Adrenal gland (tissue), 12 donors: ENCODE results near the gene PACSIN2. TPM values are rescaled to one million over a fixed set of nuclear protein-coding genes. Genes with fewer than 3 reads are reported as not detected.
"Not testable (repeated sequence)": the region's sequence is repeated elsewhere in the genome, so short reads cannot be mapped to it uniquely, and the experiment has no call there.

Experiments
- DNase-seq, 7 donors: peaks; one replicate each; pipeline ENCODE4 v3.0.0-alpha.2; 2019 to 2020
- H3K27ac ChIP-seq, 5 donors: fragments of 200-600 bp; sonication (generic) in 4 of 5; 1 replicate in 3 of 5; 2 replicates in 2 of 5; pipeline versions ENCODE4 v1.5.1 to v1.8.0; 2016 to 2020; ENCODE audit warnings: mild to moderate bottlenecking in 1 of 5
- H3K27me3 ChIP-seq: fragments of 200-600 bp; 2 replicates; pipeline ENCODE4 v1.8.0; 2021
- H3K36me3 ChIP-seq, 2 donors: fragments of 200-600 bp; replicated peaks in 1 of 2; 1 replicate in 1 of 2; 2 replicates in 1 of 2; pipeline versions ENCODE4 v1.5.1 to v1.8.0; 2018 to 2022
- H3K4me1 ChIP-seq, 2 donors: fragments of 200-600 bp; replicated peaks in 1 of 2; 1 replicate in 1 of 2; 2 replicates in 1 of 2; pipeline versions ENCODE4 v1.5.1 to v1.8.0; 2018 to 2021
- H3K4me3 ChIP-seq, 4 donors: fragments of 200-600 bp; sonication (generic) in 3 of 4; one replicate each; pipeline ENCODE4 v1.5.1; 2016 to 2018
- H3K9me3 ChIP-seq, 3 donors: fragments of 200-600 bp; sonication (generic) in 1 of 3; replicated peaks in 1 of 3; 1 replicate in 2 of 3; 2 replicates in 1 of 3; pipeline versions ENCODE4 v1.5.1 to v1.8.0; 2016 to 2021
- POLR2A ChIP-seq, 2 donors: fragments of 450-650 bp; IDR thresholded peaks; one replicate each; pipeline ENCODE4 v1.6.1; 2017; ENCODE audit warnings: antibody characterized with exemption in 2 of 2, mild to moderate bottlenecking in 2 of 2, moderate library complexity in 1 of 2
- WGBS, 4 donors: extraction: QIAGEN DNeasy Blood & Tissue Kit in 2 of 4; methylation state at CpG; one replicate each; pipeline versions ENCODE4 v1.1.5 to v1.1.7; 2013 to 2017; 5-methylcytosine and 5-hydroxymethylcytosine counted together
- intact Hi-C, 2 donors: fragments of 100-400 bp; cut with DNase I; formaldehyde crosslinking; loops; one replicate each; pipeline versions ENCODE4 v1.14.1 to v1.15.0; 2022 to 2023
- polyA plus RNA-seq, 3 donors: library from polyadenylated mRNA; stranded (reverse); fragments of 200-250 nt in 2 of 3; fragments of 350-450 nt in 1 of 3; fragmentation: Illumina TruSeq in 1 of 3; extraction: RNeasy Lipid Tissue Mini Kit (QIAGEN cat#74804) in 1 of 3; gene quantifications; one replicate each; pipeline ENCODE4 v1.2.3, GENCODE V29; 2013 to 2014
- total RNA-seq, 9 donors: library from RNA; depleted of rRNA in 4 of 9; stranded (reverse); fragments of >200 nt in 4 of 9; fragments of 120-200 nt in 1 of 9; fragmentation: NEBNext Ultra II Directional in 1 of 9; extraction: Animal tissue kit (Norgen Biotek cat#: 25700) in 1 of 9; gene quantifications; one replicate each; pipeline versions ENCODE4 v1.1.0 to v1.2.4, GENCODE V29; 2013 to 2023
- TF ChIP-seq, protein P1 (sequence below), 6 experiments: fragments of 450-650 bp in 4 of 6; fragments of 200-600 bp in 2 of 6; sonication (generic) in 1 of 6; IDR thresholded peaks; 1 replicate in 5 of 6; 2 replicates in 1 of 6; pipeline versions ENCODE4 v1.5.1 to v1.8.0; 2016 to 2021; ENCODE audit warnings: antibody characterized with exemption in 6 of 6, mild to moderate bottlenecking in 2 of 6, moderate library complexity in 1 of 6
- donor health status: healthy with polysubstance abuse.
- donor health status: Bipolar disorder and iron deficiency.
- donor health status: DM: yes; HTN: yes; CAD: no.
- donor health status: DM: no; HTN: no; CAD: no.
- donor health status: DM: no; HTN: no; CAD: no.
- donor health status: DM: yes; HTN: yes; CAD: no.

PACSIN2 gene
- total and polyA plus RNA-seq, 12 donors = 29.8 to 186 (median 115) TPM

DNA sequence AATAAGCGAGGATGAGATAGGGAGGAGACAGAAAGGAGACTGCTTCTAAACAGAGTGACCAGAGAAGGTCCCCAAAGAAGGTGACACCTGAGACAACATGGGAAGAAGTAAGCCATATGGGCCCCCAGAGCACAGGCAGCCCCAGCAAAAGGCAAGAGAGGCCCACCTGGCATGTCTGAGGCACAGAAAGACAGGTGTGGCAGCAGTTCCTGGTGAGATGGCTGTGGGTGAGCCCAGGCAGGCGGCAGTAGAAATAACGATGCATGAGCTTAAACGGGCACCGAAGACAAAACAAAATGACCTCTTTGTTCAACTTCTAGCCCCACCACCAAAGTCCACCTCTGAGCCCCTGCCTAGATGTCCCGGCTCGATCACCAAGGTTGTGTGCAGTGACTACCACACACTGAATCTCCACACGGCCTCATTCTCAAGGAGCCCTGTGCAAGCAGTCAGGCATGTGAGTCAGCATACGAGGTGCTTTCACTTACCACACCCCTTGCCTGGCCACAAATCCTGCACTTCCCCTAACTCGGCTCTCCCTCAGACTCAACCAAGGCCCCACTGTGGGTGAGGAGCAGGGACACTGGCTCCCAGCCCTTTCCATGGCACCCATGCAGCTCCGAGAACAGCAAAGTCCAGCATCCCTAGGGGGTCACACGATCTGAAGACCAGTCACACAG, 77.6 kb downstream of the PACSIN2 start:
- TF ChIP-seq, protein P1, sequence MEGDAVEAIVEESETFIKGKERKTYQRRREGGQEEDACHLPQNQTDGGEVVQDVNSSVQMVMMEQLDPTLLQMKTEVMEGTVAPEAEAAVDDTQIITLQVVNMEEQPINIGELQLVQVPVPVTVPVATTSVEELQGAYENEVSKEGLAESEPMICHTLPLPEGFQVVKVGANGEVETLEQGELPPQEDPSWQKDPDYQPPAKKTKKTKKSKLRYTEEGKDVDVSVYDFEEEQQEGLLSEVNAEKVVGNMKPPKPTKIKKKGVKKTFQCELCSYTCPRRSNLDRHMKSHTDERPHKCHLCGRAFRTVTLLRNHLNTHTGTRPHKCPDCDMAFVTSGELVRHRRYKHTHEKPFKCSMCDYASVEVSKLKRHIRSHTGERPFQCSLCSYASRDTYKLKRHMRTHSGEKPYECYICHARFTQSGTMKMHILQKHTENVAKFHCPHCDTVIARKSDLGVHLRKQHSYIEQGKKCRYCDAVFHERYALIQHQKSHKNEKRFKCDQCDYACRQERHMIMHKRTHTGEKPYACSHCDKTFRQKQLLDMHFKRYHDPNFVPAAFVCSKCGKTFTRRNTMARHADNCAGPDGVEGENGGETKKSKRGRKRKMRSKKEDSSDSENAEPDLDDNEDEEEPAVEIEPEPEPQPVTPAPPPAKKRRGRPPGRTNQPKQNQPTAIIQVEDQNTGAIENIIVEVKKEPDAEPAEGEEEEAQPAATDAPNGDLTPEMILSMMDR (IDR thresholded peaks at IDR 0.05) = no peak
- TF ChIP-seq POLR2A (IDR thresholded peaks at IDR 0.05) = peak in 1 of 2 donors; percentile 67
- 44 to 60% (median 50%) methylated on average over 11 to 12 of the region's 12 CpGs for WGBS, 4 donors
- Histone ChIP-seq H3K4me3 (no peak overlapping the region), H3K36me3 (no peaks in the 10 kb centered on the region), H3K9me3 (no peaks in the 10 kb centered on the region), H3K27ac (peak overlapping the region in 3 of 5 donors; percentile 86 to 88 (median 88)), H3K4me1 (peaks cover 60 to 86% of the 10 kb centered on the region in 2 donors), H3K27me3 (no peaks in the 10 kb centered on the region)
- peak; percentile 64 to 87 (median 83) for DNase-seq
- intact Hi-C loops = no loop called here

DNA sequence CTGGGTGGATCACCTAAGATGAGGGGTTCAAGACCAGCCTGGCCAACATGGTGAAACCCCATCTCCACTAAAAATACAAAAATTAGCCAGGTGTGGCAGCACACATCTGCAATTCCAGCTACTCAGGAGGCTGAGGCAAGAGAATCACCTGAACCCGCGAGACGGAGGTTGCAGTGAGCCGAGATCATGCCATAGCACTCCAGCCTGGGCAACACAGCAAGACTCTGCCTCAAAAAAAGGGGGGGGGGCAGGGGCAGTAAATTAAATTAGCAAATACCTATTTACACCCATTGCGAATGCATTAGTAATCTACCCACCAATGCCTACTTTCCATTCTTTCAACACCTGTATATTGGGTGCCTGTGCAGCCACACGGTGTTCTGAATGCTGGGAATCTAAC, 78.3 kb downstream of the PACSIN2 start:
- H3K9me3 ChIP-seq = not testable (repeated sequence)
- peak overlapping the region in 3 of 5 donors; percentile 56 to 88 (median 88) for H3K27ac ChIP-seq

DNA sequence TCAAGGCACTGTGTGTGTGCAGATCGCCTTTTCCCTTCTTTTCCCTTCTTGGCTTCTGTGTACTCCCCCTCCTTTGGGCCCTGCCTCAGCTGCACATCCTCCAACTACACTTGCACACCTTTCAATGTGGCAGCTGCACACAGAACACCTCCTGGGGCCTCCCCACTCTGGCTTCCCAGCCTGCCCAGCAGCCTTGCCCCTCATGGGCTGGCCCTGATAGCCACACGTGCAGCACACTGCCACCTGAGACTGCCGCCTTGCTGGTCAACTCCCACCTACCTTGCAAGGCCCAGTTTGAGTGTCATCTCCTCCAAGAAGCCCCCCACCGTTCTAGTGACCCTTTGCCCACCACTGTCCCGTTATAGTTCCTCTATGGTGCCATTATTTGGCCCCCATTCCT, 80.6 kb downstream of the PACSIN2 start:
- no peak for DNase-seq
- peaks cover 60 to 99% of the 10 kb centered on the region in 2 donors for H3K4me1 ChIP-seq
- H3K27ac ChIP-seq = peak overlapping the region; percentile 8 to 92 (median 58)
- intact Hi-C loops = no loop called here
- H3K36me3 ChIP-seq = no peaks in the 10 kb centered on the region
- WGBS, 4 donors = 77 to 78% (median 77%) methylated on average over 5 of the region's 5 CpGs
- H3K27me3 ChIP-seq = no peaks in the 10 kb centered on the region
- no peak for TF ChIP-seq POLR2A (IDR thresholded peaks at IDR 0.05)
- TF ChIP-seq, protein P1 (IDR thresholded peaks at IDR 0.05) = no peak
- H3K9me3 ChIP-seq = no peaks in the 10 kb centered on the region
- no peak overlapping the region for H3K4me3 ChIP-seq

More for the DNA sequence above, 78.3 kb downstream of the PACSIN2 start:
- WGBS, 4 donors = 90 to 98% (median 97%) methylated on average over 2 to 6 of the region's 6 CpGs
- H3K27me3 ChIP-seq, DNase-seq, H3K4me3 ChIP-seq, intact Hi-C loops, H3K36me3 ChIP-seq: not testable (repeated sequence)
- H3K4me1 ChIP-seq = peaks cover 60 to 93% of the 10 kb centered on the region in 2 donors

DNA sequence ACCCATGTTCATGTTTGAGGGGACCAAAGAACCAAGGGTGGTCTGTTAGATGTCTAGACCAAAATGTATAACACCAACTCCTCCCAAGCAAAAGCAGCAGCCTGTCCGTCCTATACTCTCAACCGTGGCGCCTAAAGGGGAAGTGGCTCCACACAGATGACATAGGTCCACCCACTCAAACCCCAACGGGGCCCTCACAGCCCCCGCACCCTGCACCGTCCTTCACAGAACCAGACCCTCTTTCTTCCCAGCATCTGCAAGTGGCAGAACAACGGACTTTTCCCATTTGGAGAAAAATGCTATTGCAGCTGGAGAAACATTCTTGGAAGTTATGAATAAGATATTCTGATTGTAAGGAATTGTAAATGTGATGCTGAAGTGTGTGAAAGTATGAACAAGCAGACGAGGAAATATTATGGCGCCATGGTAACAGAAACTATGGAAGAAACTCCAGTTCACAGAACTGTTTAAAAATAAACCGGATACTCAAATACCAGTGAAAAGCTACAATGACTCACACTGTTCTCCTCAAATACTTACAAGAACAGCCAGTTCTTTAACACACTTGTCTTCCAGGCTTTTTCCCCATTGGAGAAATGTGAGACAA, 81.4 kb downstream of the PACSIN2 start:
- Histone ChIP-seq H3K27me3 (no peaks in the 10 kb centered on the region), H3K4me3 (peak overlapping the region in 1 of 4 donors; percentile 3), H3K9me3 (no peaks in the 10 kb centered on the region), H3K27ac (peak overlapping the region; percentile 8 to 92 (median 58)), H3K36me3 (no peaks in the 10 kb centered on the region), H3K4me1 (peaks cover 56 to 98% of the 10 kb centered on the region in 2 donors)
- no peak for DNase-seq
- intact Hi-C loops = no loop called here
- WGBS, 4 donors = 39 to 53% (median 47%) methylated on average over 10 of the region's 10 CpGs
- TF ChIP-seq, protein P1 (IDR thresholded peaks at IDR 0.05) = no peak
- TF ChIP-seq POLR2A (IDR thresholded peaks at IDR 0.05) = peak in 1 of 2 donors; percentile 23
